Renal cortex interstitium (tissue), 11 donors: Measurements from ENCODE around the gene ADSS1. TPM values are rescaled to one million over a fixed set of nuclear protein-coding genes. Genes with fewer than 3 reads are reported as not detected.

Experiments
- DNase-seq, 11 donors: peaks; one replicate each; pipeline ENCODE4 v3.0.0-alpha.2; 2013; ENCODE audit warnings: low read depth in 9 of 11, low spot score in 4 of 11; ENCODE audit errors: extremely low read depth in 1 of 11
- polyA plus RNA-seq, 3 donors: library from polyadenylated mRNA; unstranded; fragments of 120-200 nt; gene quantifications; one replicate each; pipeline ENCODE4 v1.2.1, GENCODE V29; 2013; ENCODE audit not compliant: insufficient read length in 3 of 3

The ADSS1 gene
- polyA plus RNA-seq, 3 donors: 16.4 to 18.3 (median 17.8) TPM

GRCh38 chr14:104685216-104685997, 38.6 kb upstream of the ADSS1 start:
- no peak for DNase-seq

- no peak for DNase-seq
These were observed 37.9 kb upstream of the ADSS1 start for GRCh38 chr14:104685998-104686610.

GRCh38 chr14:104686624-104687517, 37.2 kb upstream of the ADSS1 start:
- no peak for DNase-seq

- no peak for DNase-seq
These were observed 36.2 kb upstream of the ADSS1 start for GRCh38 chr14:104687601-104688504.

- DNase-seq: no peak
These were observed 35.4 kb upstream of the ADSS1 start for GRCh38 chr14:104688505-104689108.

GRCh38 chr14:104689109-104689880, 34.7 kb upstream of the ADSS1 start, which contains the start of gene INF2:
Gene INF2, plus strand, starts transcription at chr14:104689618. Its CDS starts 11,748 bp downstream, at chr14:104701366.
- DNase-seq: peak in 1 of 11 donors; percentile 61

- no peak for DNase-seq
These were observed 33.9 kb upstream of the ADSS1 start for GRCh38 chr14:104689881-104690711.

GRCh38 chr14:104690861-104691455, 33.1 kb upstream of the ADSS1 start:
- no peak for DNase-seq

GRCh38 chr14:104691546-104692260, 32.3 kb upstream of the ADSS1 start:
- no peak for DNase-seq

- no peak for DNase-seq
These were observed 31.6 kb upstream of the ADSS1 start for GRCh38 chr14:104692261-104692938.

GRCh38 chr14:104692939-104693315, 31.1 kb upstream of the ADSS1 start:
- no peak for DNase-seq

GRCh38 chr14:104693482-104694431, 30.3 kb upstream of the ADSS1 start:
- no peak for DNase-seq

- DNase-seq: no peak
These were observed 29.5 kb upstream of the ADSS1 start for GRCh38 chr14:104694475-104694950.
